OCI-LY7 (cell line): ENCODE data around the gene PIGBOS1. TPM values are rescaled to one million over a fixed set of nuclear protein-coding genes. Genes with fewer than 3 reads are reported as not detected.

Experiments used
- BruUV-seq: library from RNA; stranded (reverse); fragments of 400-500 nt; replicated peaks from 2 replicates; lab custom pipeline; 2021; lab: Mats Ljungman, UMichigan
- CTCF ChIA-PET: fragments of 300-600 bp; sonication (Branson Sonifier 250); formaldehyde crosslinking; loops from one replicate; lab custom pipeline; 2022; ENCODE audit warnings: antibody characterized with exemption; ENCODE audit not compliant: unreplicated experiment; lab: Charles Lee
- POLR2A ChIA-PET: fragments of 300-600 bp; sonication (Branson Sonifier 250); formaldehyde crosslinking; loops from one replicate; lab custom pipeline; 2022; ENCODE audit warnings: antibody characterized with exemption; lab: Charles Lee
- DNase-seq: peaks from one replicate; pipeline ENCODE4 v3.0.0-alpha.2; 2015; ENCODE audit warnings: low spot score
- H2AFZ ChIP-seq: fragments of 200-600 bp; sonication (generic), shearing (Covaris generic); 2 replicates; pipeline ENCODE4 v1.6.1; 2014; ENCODE audit warnings: mild to moderate bottlenecking, antibody characterized with exemption, low read length, moderate library complexity
- H3K27ac ChIP-seq: fragments of 200-600 bp; sonication (generic); 2 replicates; pipeline ENCODE4 v1.5.1; 2014; ENCODE audit warnings: mixed run types, low read depth, mild to moderate bottlenecking, moderate library complexity, low read length, inconsistent platforms; ENCODE audit not compliant: poor library complexity, severe bottlenecking
- H3K36me3 ChIP-seq: fragments of 200-600 bp; sonication (generic); 2 replicates; pipeline ENCODE4 v1.6.1; 2014; ENCODE audit warnings: mild to moderate bottlenecking, antibody characterized with exemption, low read length, moderate library complexity, mixed read lengths; ENCODE audit not compliant: insufficient read depth
- H3K4me1 ChIP-seq: fragments of 200-600 bp; sonication (generic); 2 replicates; pipeline ENCODE4 v1.5.1; 2014; ENCODE audit warnings: mild to moderate bottlenecking, low read length; ENCODE audit not compliant: insufficient read depth, poor library complexity, severe bottlenecking
- H3K4me2 ChIP-seq: fragments of 200-600 bp; sonication (generic); 2 replicates; pipeline ENCODE4 v1.6.1; 2014; ENCODE audit warnings: mild to moderate bottlenecking, low read length
- H3K4me3 ChIP-seq: fragments of 200-600 bp; sonication (generic); 2 replicates; pipeline ENCODE4 v1.5.1; 2014; ENCODE audit warnings: mild to moderate bottlenecking, low read depth, low read length; ENCODE audit not compliant: poor library complexity, severe bottlenecking
- H3K79me2 ChIP-seq: fragments of 200-600 bp; sonication (generic); 2 replicates; pipeline ENCODE4 v1.6.1; 2016; ENCODE audit warnings: low read depth, mild to moderate bottlenecking, low read length, moderate library complexity, mixed read lengths; ENCODE audit not compliant: insufficient read depth
- H3K9me2 ChIP-seq: fragments of 200-600 bp; sonication (generic); 2 replicates; pipeline ENCODE4 v1.6.1; 2016; ENCODE audit warnings: mild to moderate bottlenecking, low read length, mixed read lengths; ENCODE audit not compliant: insufficient read depth
- H3K9me3 ChIP-seq: fragments of 200-600 bp; sonication (generic); 2 replicates; pipeline ENCODE4 v1.6.1; 2014; ENCODE audit warnings: mild to moderate bottlenecking, mixed run types, low read length, mixed read lengths
- H4K20me1 ChIP-seq: fragments of 200-600 bp; sonication (generic); 2 replicates; pipeline ENCODE4 v1.6.1; 2014; ENCODE audit warnings: mild to moderate bottlenecking, antibody characterized with exemption, low read length, moderate library complexity, mixed read lengths; ENCODE audit not compliant: insufficient read depth
- EZH2phosphoT487 ChIP-seq: fragments of 200-600 bp; sonication (generic); IDR thresholded peaks from 2 replicates; pipeline ENCODE4 v1.6.1; 2018; ENCODE audit warnings: low read depth, borderline replicate concordance, mild to moderate bottlenecking, mixed run types, antibody characterized with exemption, low read length, moderate library complexity, mixed read lengths
- intact Hi-C: fragments of 100-400 bp; cut with micrococcal nuclease; formaldehyde crosslinking; loops from one replicate; pipeline ENCODE4 v1.10.0; 2022; ENCODE audit not compliant: unreplicated experiment
- total RNA-seq, 2 experiments: library from RNA; depleted of rRNA in 1 of 2; stranded (reverse); fragments of >200 nt in 1 of 2; shearing (Covaris generic) in 1 of 2; gene quantifications; 2 replicates each; pipeline ENCODE4 v1.2.3, GENCODE V29; 2014 to 2022
- TF ChIP-seq, protein P1 (sequence below): fragments of 200-600 bp; sonication (generic); conservative IDR thresholded peaks from 2 replicates; pipeline ENCODE4 v1.5.1; 2014; ENCODE audit warnings: mild to moderate bottlenecking, antibody characterized with exemption, low read length, moderate library complexity, mixed read lengths

PIGBOS1 gene
- total RNA-seq, 2 experiments from 2014 or later: 10.4 to 14.8 TPM

- Histone ChIP-seq H3K79me2 (no peaks in the 10 kb centered on the region), H3K27ac (no peak overlapping the region), H3K4me1 (no peaks in the 10 kb centered on the region), H3K9me3 (no peaks in the 10 kb centered on the region), H2AFZ (no peak overlapping the region), H3K9me2 (no peaks in the 10 kb centered on the region), H3K4me3 (no peak overlapping the region), H3K36me3 (peaks cover 84% of the 10 kb centered on the region), H4K20me1 (no peaks in the 10 kb centered on the region), H3K4me2 (no peak overlapping the region)
- CTCF ChIA-PET: no interaction called here
- no peak for TF ChIP-seq EZH2phosphoT487
- TF ChIP-seq, protein P1, sequence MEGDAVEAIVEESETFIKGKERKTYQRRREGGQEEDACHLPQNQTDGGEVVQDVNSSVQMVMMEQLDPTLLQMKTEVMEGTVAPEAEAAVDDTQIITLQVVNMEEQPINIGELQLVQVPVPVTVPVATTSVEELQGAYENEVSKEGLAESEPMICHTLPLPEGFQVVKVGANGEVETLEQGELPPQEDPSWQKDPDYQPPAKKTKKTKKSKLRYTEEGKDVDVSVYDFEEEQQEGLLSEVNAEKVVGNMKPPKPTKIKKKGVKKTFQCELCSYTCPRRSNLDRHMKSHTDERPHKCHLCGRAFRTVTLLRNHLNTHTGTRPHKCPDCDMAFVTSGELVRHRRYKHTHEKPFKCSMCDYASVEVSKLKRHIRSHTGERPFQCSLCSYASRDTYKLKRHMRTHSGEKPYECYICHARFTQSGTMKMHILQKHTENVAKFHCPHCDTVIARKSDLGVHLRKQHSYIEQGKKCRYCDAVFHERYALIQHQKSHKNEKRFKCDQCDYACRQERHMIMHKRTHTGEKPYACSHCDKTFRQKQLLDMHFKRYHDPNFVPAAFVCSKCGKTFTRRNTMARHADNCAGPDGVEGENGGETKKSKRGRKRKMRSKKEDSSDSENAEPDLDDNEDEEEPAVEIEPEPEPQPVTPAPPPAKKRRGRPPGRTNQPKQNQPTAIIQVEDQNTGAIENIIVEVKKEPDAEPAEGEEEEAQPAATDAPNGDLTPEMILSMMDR: no peak
- POLR2A ChIA-PET: no interaction called here
- no peak for DNase-seq
- intact Hi-C loops: no loop called here
- no TSS peak for BruUV-seq
Observed at GRCh38 chr15:55334997-55335396, 16.1 kb upstream of the PIGBOS1 start.

- no peaks in the 10 kb centered on the region for H3K9me3 ChIP-seq
- peaks cover 84% of the 10 kb centered on the region for H3K36me3 ChIP-seq
- no peak for DNase-seq
- ChIA-PET POLR2A (no interaction called here), CTCF (no interaction called here)
- H3K27ac ChIP-seq: no peak overlapping the region
- H2AFZ ChIP-seq: no peak overlapping the region
- TF ChIP-seq EZH2phosphoT487: no peak
- TF ChIP-seq, protein P1: no peak
- no peaks in the 10 kb centered on the region for H3K79me2 ChIP-seq
- no TSS peak for BruUV-seq
- H3K4me3 ChIP-seq: no peak overlapping the region
- no peaks in the 10 kb centered on the region for H4K20me1 ChIP-seq
- H3K4me1 ChIP-seq: no peaks in the 10 kb centered on the region
- no peak overlapping the region for H3K4me2 ChIP-seq
- H3K9me2 ChIP-seq: no peaks in the 10 kb centered on the region
- intact Hi-C loops: no loop called here
Observed at GRCh38 chr15:55334371-55334770, 15.4 kb upstream of the PIGBOS1 start.

GRCh38 chr15:55327387-55327786 is 8.5 kb upstream of the PIGBOS1 start:
- peaks cover 1% of the 10 kb centered on the region; the same call in 1 of the 2 replicates for H3K79me2 ChIP-seq
- no peak for DNase-seq
- no peak overlapping the region for H3K4me3 ChIP-seq
- H3K4me1 ChIP-seq: peaks cover 5% of the 10 kb centered on the region
- BruUV-seq: no TSS peak
- no peak overlapping the region for H2AFZ ChIP-seq
- peaks cover 65% of the 10 kb centered on the region for H3K36me3 ChIP-seq
- TF ChIP-seq, protein P1: no peak
- H3K9me3 ChIP-seq: 0 out of 2 replicates have a peak, but pooled peaks cover 3% of the 10 kb centered on the region
- ChIA-PET CTCF (no interaction called here), POLR2A (interaction anchor here (0.8 kb wide), 1 partner anchor 15 kb away, joined by 3 read pairs; no protein-coding TSS in a partner anchor)
- intact Hi-C loops: no loop called here
- H3K27ac ChIP-seq: no peak overlapping the region
- H3K9me2 ChIP-seq: no peaks in the 10 kb centered on the region
- no peak overlapping the region for H3K4me2 ChIP-seq
- H4K20me1 ChIP-seq: no peaks in the 10 kb centered on the region
